Bronchial epithelial cell (primary cell): Measurements from ENCODE around the gene RPTOR. TPM values are rescaled to one million over a fixed set of nuclear protein-coding genes. Genes with fewer than 3 reads are reported as not detected.

Experiments used
- DNase-seq: peaks from one replicate; pipeline ENCODE4 v3.0.0-alpha.2; 2010; ENCODE audit warnings: low read depth
- FAIRE-seq: peaks from 2 replicates; lab custom pipeline; 2011; peaks lifted over from hg19 to GRCh38; lab: Jason Lieb, UNC
- H3K27me3 ChIP-seq: 2 replicates; pipeline ENCODE4 v1.5.1; 2011; ENCODE audit warnings: low read length; ENCODE audit not compliant: control insufficient read depth, insufficient read depth
- H3K36me3 ChIP-seq: 2 replicates; pipeline ENCODE4 v1.5.1; 2011; ENCODE audit warnings: low read length; ENCODE audit not compliant: control insufficient read depth, insufficient read depth
- H3K4me3 ChIP-seq: 2 replicates; pipeline ENCODE4 v1.5.1; 2011; ENCODE audit warnings: mild to moderate bottlenecking, low read depth, low read length, control low read depth
- total RNA-seq: library from RNA; depleted of rRNA; stranded (reverse); fragments of >200 nt; gene quantifications from 2 replicates; pipeline ENCODE4 v1.2.1, GENCODE V29; 2014
- TF ChIP-seq, protein P1 (sequence below): IDR thresholded peaks from 2 replicates; pipeline ENCODE4 v1.5.1; 2011; ENCODE audit warnings: mild to moderate bottlenecking, moderate library complexity, low read length, control low read depth, inconsistent platforms; ENCODE audit not compliant: insufficient read depth, severe bottlenecking

Gene RPTOR
- total RNA-seq, 1 donor from 2014 or later: 14.0 TPM

DNA sequence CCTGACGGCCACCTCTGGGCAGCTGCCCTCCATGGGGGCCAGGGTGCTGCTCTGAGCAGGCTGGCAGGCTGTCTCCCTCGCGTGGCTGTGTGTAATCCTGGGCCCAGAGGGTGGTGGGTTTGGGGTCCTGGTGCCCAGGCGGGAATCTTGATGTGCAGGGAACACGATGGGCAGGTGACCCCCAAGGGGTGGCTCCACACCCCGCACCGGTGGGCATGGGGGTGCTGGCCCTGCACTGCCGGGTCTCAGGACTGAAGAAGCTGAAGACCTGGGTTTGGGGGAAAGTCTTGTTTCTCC lies 455.6 kb downstream of the RPTOR start:
- DNase-seq (no peak), FAIRE-seq (no peak)
- Histone ChIP-seq H3K27me3 (peaks cover 9% of the 10 kb centered on the region), H3K36me3 (peaks cover 19% of the 10 kb centered on the region), H3K4me3 (no peak overlapping the region)
- TF ChIP-seq, protein P1, sequence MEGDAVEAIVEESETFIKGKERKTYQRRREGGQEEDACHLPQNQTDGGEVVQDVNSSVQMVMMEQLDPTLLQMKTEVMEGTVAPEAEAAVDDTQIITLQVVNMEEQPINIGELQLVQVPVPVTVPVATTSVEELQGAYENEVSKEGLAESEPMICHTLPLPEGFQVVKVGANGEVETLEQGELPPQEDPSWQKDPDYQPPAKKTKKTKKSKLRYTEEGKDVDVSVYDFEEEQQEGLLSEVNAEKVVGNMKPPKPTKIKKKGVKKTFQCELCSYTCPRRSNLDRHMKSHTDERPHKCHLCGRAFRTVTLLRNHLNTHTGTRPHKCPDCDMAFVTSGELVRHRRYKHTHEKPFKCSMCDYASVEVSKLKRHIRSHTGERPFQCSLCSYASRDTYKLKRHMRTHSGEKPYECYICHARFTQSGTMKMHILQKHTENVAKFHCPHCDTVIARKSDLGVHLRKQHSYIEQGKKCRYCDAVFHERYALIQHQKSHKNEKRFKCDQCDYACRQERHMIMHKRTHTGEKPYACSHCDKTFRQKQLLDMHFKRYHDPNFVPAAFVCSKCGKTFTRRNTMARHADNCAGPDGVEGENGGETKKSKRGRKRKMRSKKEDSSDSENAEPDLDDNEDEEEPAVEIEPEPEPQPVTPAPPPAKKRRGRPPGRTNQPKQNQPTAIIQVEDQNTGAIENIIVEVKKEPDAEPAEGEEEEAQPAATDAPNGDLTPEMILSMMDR: no peak

DNA sequence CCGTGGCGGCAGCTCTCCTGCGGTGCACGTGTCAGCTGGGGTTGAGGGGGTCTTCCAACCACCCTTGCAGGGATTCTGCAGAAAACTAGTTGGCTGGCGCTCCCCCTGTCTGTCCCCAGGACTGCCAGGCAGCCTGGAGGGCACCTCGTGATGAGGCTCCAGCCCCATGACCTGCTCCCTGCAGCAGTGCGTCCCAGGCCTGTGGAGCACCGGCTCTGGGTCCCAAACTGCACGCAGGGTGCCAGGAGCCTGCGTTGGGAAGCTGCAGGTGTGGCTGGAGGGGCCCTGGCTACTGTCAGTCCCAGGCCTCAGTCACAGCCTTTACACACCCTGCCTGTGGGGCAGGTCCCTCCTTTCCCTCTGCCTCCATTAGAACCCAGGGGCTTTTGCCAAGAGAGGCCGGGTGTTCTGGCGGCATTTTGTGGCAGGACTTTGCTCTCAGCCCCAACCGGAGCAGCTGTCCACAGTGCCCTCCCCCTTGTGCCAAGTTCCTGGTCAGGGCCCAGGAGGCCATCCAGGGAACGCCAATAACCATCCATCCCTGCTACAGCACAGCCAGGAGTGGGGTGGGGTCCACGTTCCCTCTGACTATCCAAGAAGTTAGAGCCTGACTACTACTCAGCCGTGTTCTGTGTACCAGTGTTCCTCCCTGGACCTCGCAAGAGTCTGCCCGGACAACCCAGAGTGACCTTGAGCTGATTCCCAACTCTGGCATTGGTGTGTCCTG lies 456.2 kb downstream of the RPTOR start:
- no peak for FAIRE-seq

DNA sequence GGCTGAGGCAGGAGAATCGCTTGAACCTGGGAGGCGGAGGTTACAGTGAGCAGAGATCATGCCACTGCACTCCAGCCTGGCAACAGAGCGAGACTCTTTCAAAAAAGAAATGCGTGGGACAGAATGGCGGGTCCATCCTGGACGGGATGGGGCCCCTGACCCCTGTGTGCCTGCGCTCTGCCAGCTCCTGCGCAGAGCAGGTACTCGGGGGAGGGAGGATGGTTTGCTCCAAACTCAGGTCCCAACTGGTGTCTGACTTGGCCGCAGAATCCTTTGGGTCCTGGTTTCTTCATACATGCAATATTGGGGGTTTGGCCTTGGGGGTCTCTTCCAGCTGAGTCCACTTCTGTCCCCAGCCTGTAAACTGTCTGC lies 457.4 kb downstream of the RPTOR start:
- DNase-seq (no peak), FAIRE-seq (no peak)
- H3K27me3 ChIP-seq: peaks cover 9% of the 10 kb centered on the region
- H3K36me3 ChIP-seq: peaks cover 8% of the 10 kb centered on the region
- no peak overlapping the region for H3K4me3 ChIP-seq
- TF ChIP-seq, protein P1: no peak

More for the DNA sequence above, 456.2 kb downstream of the RPTOR start:
- Histone ChIP-seq H3K27me3 (peaks cover 9% of the 10 kb centered on the region), H3K36me3 (peaks cover 14% of the 10 kb centered on the region), H3K4me3 (no peak overlapping the region)
- TF ChIP-seq, protein P1: no peak
- DNase-seq: no peak

DNA sequence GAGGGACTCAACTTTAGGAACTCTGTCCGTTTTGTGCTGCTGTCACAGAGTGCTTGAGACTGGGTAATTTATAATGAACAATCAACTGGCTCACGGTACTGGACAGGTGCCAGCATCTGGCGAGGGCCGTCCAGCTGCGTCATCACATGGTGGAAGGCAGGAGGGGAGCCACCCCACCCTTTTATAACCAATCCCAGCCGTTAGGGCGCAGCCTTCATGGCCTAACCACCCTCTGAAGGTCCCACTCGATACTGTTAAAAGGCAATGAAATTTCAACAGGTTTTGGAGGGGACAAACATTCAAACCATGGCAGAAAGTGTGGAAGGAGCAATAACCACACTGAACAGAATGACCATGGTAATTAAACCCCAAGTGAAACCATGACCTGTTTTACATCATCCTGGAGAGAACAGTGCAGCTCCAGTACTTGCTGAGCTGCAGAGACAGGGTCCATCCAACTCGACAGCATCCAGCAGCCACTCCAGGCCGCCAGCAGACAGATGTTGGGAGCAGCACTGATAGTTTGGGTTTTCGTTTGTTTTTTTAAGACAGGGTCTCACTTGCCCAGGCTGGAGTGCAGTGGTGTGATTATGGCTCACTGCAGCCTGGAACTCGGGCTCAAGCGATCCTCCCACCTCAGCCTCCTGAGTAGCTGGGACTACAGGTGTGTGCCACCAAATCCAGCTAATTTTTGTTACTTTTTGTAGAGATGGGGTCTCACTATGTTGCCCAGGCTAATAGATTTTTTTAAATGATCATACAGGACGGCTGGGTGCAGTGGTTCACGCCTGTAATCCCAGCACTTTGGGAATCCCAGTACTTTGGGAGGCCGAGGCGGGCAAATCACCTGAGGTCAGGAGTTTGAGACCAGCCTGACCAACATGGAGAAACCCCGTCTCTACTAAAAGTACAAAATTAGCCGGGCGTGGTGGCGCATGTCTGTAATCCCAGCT lies 458.0 kb downstream of the RPTOR start:
- DNase-seq (peak; percentile 62), FAIRE-seq (no peak)
- Histone ChIP-seq H3K36me3 (peaks cover 6% of the 10 kb centered on the region), H3K27me3 (peaks cover 9% of the 10 kb centered on the region), H3K4me3 (no peak overlapping the region)
- TF ChIP-seq, protein P1: no peak

DNA sequence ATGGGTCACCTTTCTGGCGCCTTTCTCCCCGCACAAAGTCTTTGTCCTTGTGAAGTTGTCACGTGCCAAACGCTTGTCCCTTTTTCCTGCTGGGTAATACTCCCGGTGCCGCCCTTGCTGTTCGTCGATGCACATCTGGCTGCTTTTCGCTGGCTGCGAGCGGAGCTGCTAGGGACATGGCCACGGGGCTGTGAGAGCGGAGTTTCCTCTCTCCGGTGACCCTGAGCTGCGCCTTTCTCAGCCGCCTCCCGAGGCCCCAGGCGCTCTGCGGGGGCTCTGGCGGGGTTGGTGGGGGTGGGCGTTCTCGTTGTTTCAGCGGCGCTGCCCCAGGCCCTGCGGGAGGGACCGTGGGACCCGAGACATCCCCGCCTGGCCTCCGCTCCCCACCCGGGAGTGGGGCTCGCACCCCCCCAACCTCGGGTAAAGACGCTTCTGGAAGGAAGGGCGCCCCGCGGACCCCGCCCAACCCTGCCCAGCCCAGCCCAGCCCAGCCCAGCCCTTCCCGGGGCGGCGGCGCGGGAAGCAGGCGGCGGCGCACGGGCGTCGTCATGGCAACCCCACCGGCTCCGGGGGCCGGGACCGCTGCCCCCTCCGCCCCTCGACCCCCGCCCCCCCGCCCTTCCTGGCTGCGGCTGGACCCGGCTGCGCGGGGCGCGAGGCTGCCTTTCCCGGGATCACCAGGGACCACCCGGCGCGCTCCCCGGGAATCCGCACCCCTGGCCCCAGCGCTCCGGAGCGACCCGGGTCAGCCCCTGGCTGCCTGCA lies 459.3 kb downstream of the RPTOR start:
- FAIRE-seq (no peak), DNase-seq (no peak)
- H3K4me3 ChIP-seq: no peak overlapping the region
- TF ChIP-seq, protein P1: no peak
- peaks cover 9% of the 10 kb centered on the region for H3K27me3 ChIP-seq
- H3K36me3 ChIP-seq: peaks cover 4% of the 10 kb centered on the region
